Sigmoid colon (tissue), 7 donors: Measurements from ENCODE around the gene MAP2K3. TPM values are rescaled to one million over a fixed set of nuclear protein-coding genes. Genes with fewer than 3 reads are reported as not detected.
A peak's percentile ranks its signal among the peaks of the same experiment; 100 is the strongest.

Source experiments
- DNase-seq: peaks from one replicate; pipeline ENCODE4 v3.0.0-alpha.2; 2019
- H3K27ac ChIP-seq, 4 donors: fragments of 200-600 bp; sonication (generic); one replicate each; pipeline ENCODE4 v1.5.1; 2016 to 2019; ENCODE audit warnings: mild to moderate bottlenecking in 1 of 4
- H3K27me3 ChIP-seq, 3 donors: fragments of 200-600 bp; sonication (generic); one replicate each; pipeline ENCODE4 v1.5.1; 2019; ENCODE audit warnings: mild to moderate bottlenecking in 1 of 3
- H3K36me3 ChIP-seq, 4 donors: fragments of 200-600 bp; sonication (generic); one replicate each; pipeline ENCODE4 v1.5.1; 2016 to 2019
- H3K4me1 ChIP-seq, 4 donors: fragments of 200-600 bp; sonication (generic); one replicate each; pipeline ENCODE4 v1.5.1; 2017 to 2019
- H3K4me3 ChIP-seq, 4 donors: fragments of 200-600 bp; sonication (generic); one replicate each; pipeline ENCODE4 v1.5.1; 2017 to 2019; ENCODE audit warnings: mild to moderate bottlenecking in 2 of 4, moderate library complexity in 1 of 4
- H3K9me3 ChIP-seq, 4 donors: fragments of 200-600 bp in 3 of 4; sonication (generic) in 3 of 4; one replicate each; pipeline versions ENCODE4 v1.5.1 to v1.6.1; 2013 to 2019
- EP300 ChIP-seq, 4 donors: sonication (generic); formaldehyde crosslinking; IDR thresholded peaks; one replicate each; pipeline ENCODE4 v1.6.1; 2017; ENCODE audit warnings: antibody characterized with exemption in 4 of 4
- POLR2A ChIP-seq, 2 donors: fragments of 450-650 bp; IDR thresholded peaks; one replicate each; pipeline ENCODE4 v1.6.1; 2016; ENCODE audit warnings: antibody characterized with exemption in 2 of 2, mild to moderate bottlenecking in 2 of 2, moderate library complexity in 2 of 2
- POLR2AphosphoS5 ChIP-seq, 4 donors: sonication (generic); formaldehyde crosslinking; IDR thresholded peaks; one replicate each; pipeline ENCODE4 v1.6.1; 2017; ENCODE audit warnings: antibody characterized with exemption in 4 of 4
- WGBS, 2 donors: extraction: QIAGEN DNeasy Blood & Tissue Kit; methylation state at CpG; one replicate each; pipeline ENCODE4 v1.1.7; 2013; 5-methylcytosine and 5-hydroxymethylcytosine counted together
- intact Hi-C: fragments of 100-400 bp; cut with DNase I; formaldehyde crosslinking; loops from one replicate; pipeline ENCODE4 v1.15.1; 2023
- polyA plus RNA-seq, 3 donors: library from polyadenylated mRNA; stranded (reverse); fragments of 200-250 nt; gene quantifications; one replicate each; pipeline ENCODE4 v1.2.3, GENCODE V29; 2013
- total RNA-seq, 4 donors: library from RNA; depleted of rRNA; stranded (reverse); fragments of >200 nt; gene quantifications; one replicate each; pipeline ENCODE4 v1.1.0, GENCODE V29; 2016
- TF ChIP-seq, protein P1 (sequence below), 4 experiments: fragments of 450-650 bp in 3 of 4; fragments of 200-600 bp in 1 of 4; IDR thresholded peaks; one replicate each; pipeline ENCODE4 v1.5.1; 2016 to 2019; ENCODE audit warnings: antibody characterized with exemption in 4 of 4, mild to moderate bottlenecking in 3 of 4, moderate library complexity in 2 of 4
- donor health status: healthy with polysubstance abuse.
- donor health status: Bipolar disorder and iron deficiency.
- donor health status: healthy.

Gene MAP2K3
- total and polyA plus RNA-seq, 7 donors = 9.5 to 59.1 (median 23.3) TPM

DNA sequence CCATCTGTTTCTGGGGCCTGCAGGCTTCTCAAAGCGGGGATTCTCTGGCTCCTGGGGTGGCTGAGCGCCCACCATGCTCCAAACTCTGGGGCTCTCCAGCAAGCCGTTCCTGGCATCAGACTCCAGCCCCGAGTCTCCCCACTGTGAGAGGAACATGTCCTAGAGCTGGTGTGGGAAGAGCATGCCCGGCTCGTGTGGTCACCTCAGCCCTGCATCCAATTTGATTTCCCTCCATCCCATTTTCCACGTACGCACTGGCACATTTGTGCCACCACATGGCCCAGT, 68.4 kb downstream of the MAP2K3 start:
- H3K27me3 ChIP-seq = no peaks in the 10 kb centered on the region
- no peaks in the 10 kb centered on the region for H3K9me3 ChIP-seq
- WGBS, 2 donors = 91 to 93% methylated on average over 8 of the region's 8 CpGs
- H3K4me3 ChIP-seq = no peak overlapping the region
- no peak overlapping the region for H3K27ac ChIP-seq
- no peaks in the 10 kb centered on the region for H3K36me3 ChIP-seq
- no peak for TF ChIP-seq EP300 (IDR thresholded peaks at IDR 0.05)
- TF ChIP-seq POLR2A (IDR thresholded peaks at IDR 0.05) = no peak
- TF ChIP-seq, protein P1, sequence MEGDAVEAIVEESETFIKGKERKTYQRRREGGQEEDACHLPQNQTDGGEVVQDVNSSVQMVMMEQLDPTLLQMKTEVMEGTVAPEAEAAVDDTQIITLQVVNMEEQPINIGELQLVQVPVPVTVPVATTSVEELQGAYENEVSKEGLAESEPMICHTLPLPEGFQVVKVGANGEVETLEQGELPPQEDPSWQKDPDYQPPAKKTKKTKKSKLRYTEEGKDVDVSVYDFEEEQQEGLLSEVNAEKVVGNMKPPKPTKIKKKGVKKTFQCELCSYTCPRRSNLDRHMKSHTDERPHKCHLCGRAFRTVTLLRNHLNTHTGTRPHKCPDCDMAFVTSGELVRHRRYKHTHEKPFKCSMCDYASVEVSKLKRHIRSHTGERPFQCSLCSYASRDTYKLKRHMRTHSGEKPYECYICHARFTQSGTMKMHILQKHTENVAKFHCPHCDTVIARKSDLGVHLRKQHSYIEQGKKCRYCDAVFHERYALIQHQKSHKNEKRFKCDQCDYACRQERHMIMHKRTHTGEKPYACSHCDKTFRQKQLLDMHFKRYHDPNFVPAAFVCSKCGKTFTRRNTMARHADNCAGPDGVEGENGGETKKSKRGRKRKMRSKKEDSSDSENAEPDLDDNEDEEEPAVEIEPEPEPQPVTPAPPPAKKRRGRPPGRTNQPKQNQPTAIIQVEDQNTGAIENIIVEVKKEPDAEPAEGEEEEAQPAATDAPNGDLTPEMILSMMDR (IDR thresholded peaks at IDR 0.05) = no peak
- TF ChIP-seq POLR2AphosphoS5 (IDR thresholded peaks at IDR 0.05) = no peak
- H3K4me1 ChIP-seq = no peaks in the 10 kb centered on the region
- intact Hi-C loops = no loop called here
- DNase-seq = peak; percentile 39

DNA sequence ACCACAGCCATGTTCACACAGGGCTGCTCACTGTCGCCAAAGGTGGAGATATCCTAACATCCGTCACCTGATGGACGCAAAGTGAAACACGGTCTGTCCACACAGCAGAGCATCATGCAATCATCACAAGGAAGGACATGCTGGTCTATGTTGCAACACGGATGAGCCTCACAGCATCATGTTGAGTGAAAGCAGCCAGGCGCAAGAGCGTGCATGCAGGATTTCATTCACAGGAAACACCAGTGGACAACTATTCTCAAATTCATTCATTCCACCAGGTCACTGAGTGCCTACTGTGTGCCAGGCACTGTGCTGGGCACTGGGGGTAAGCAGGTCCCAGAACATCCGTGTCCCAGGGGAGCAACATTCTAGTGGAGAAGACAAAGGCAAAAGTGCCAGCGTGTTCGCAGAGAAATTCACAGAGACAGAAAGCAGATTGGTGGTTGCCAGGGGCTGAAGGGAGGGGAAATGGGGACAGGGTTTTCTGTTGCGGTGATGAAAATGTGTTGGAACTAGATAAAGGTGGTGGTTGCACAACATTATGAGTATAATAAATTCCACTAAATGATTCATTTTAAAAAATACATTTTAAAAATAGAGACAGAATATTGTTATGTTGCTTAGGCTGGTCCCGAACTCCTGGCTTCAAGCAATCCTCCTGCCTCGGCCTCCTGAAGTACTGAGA, 69.0 kb downstream of the MAP2K3 start:
- WGBS, 2 donors = 84 to 87% methylated on average over 13 of the region's 13 CpGs
- Histone ChIP-seq H3K4me1 (no peaks in the 10 kb centered on the region), H3K9me3 (no peaks in the 10 kb centered on the region), H3K4me3 (no peak overlapping the region), H3K27ac (no peak overlapping the region), H3K27me3 (no peaks in the 10 kb centered on the region), H3K36me3 (no peaks in the 10 kb centered on the region)
- intact Hi-C loops = no loop called here
- DNase-seq = peak; percentile 64
- no peak for TF ChIP-seq POLR2A (IDR thresholded peaks at IDR 0.05)
- no peak for TF ChIP-seq POLR2AphosphoS5 (IDR thresholded peaks at IDR 0.05)
- TF ChIP-seq, protein P1 (IDR thresholded peaks at IDR 0.05) = no peak
- no peak for TF ChIP-seq EP300 (IDR thresholded peaks at IDR 0.05)

DNA sequence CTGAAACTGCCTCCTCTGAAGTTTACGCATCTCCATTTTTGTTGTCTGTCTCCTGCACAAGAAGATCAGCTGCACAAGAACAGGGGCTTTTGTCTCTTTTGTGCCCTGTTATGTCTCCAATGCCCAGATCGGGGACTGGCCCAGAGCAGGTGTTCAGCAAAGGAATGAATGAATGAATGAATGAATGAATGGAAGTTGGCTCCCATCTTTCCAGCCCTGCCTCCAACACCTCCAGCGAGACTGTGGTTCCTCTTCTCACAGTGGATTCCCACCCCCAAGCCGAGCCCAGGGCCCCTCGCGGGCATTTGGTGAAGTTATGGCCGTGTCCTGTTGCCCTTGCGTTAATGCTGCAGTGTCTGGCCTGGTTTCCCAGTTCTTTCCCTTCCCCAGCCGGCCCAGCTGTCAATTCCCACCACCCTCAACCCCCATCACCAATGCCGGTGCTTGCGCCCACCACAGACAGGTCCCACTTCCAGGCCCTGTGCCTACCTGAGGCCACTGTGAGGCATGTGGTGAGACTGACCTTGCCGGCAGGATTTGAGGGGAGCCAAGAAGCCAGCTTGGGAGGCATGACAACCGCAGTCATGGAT, 70.4 kb downstream of the MAP2K3 start:
- H3K27ac ChIP-seq = no peak overlapping the region
- WGBS, 2 donors = 91 to 94% methylated on average over 13 of the region's 13 CpGs
- H3K9me3 ChIP-seq = no peaks in the 10 kb centered on the region
- intact Hi-C loops = no loop called here
- no peak overlapping the region for H3K4me3 ChIP-seq
- H3K4me1 ChIP-seq = no peaks in the 10 kb centered on the region
- TF ChIP-seq EP300 (IDR thresholded peaks at IDR 0.05) = no peak
- no peak for TF ChIP-seq POLR2AphosphoS5 (IDR thresholded peaks at IDR 0.05)
- TF ChIP-seq POLR2A (IDR thresholded peaks at IDR 0.05) = no peak
- TF ChIP-seq, protein P1 (IDR thresholded peaks at IDR 0.05) = no peak
- H3K36me3 ChIP-seq = no peaks in the 10 kb centered on the region
- no peaks in the 10 kb centered on the region for H3K27me3 ChIP-seq
- DNase-seq = no peak

DNA sequence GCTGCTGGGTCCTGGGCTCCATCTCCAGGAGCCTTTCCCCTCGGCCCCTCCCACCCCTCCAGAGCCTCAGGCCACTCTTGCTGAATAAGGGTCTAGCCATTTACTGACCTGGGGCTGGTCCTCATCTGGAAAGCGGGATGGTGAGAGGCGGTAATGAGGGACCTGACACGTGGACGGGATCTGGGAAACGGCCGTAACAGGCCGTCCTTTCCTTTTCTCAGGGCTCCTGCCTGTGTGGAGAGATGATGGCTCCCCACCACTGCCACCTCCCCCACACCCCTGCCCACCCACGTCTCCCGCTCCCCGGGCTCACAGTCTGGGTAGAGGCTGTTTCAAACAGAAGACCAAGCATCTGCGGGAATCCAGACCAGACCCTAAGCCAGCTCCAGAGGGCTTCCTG, 71.1 kb downstream of the MAP2K3 start:
- TF ChIP-seq POLR2AphosphoS5 (IDR thresholded peaks at IDR 0.05) = no peak
- TF ChIP-seq POLR2A (IDR thresholded peaks at IDR 0.05) = no peak
- TF ChIP-seq, protein P1 (IDR thresholded peaks at IDR 0.05) = no peak
- no peak for TF ChIP-seq EP300 (IDR thresholded peaks at IDR 0.05)
- 81 to 85% methylated on average over 12 of the region's 12 CpGs for WGBS, 2 donors

More for the DNA sequence above, 71.1 kb downstream of the MAP2K3 start:
- Histone ChIP-seq H3K9me3 (no peaks in the 10 kb centered on the region), H3K4me1 (no peaks in the 10 kb centered on the region), H3K4me3 (no peak overlapping the region), H3K27ac (no peak overlapping the region), H3K36me3 (no peaks in the 10 kb centered on the region), H3K27me3 (no peaks in the 10 kb centered on the region)
- intact Hi-C loops = no loop called here
- no peak for DNase-seq
